Gastroesophageal sphincter (tissue), 3 donors: ENCODE data around the gene CADM1.

Experiments used
- EP300 ChIP-seq: sonication (generic); formaldehyde crosslinking; IDR thresholded peaks from one replicate; pipeline ENCODE4 v1.6.1; 2017; ENCODE audit warnings: antibody characterized with exemption, mild to moderate bottlenecking
- POLR2A ChIP-seq, 2 donors: fragments of 450-650 bp; IDR thresholded peaks; one replicate each; pipeline ENCODE4 v1.6.1; 2017; ENCODE audit warnings: antibody characterized with exemption in 2 of 2, mild to moderate bottlenecking in 2 of 2, moderate library complexity in 1 of 2
- POLR2AphosphoS5 ChIP-seq: sonication (generic); formaldehyde crosslinking; IDR thresholded peaks from one replicate; pipeline ENCODE4 v1.6.1; 2017; ENCODE audit warnings: antibody characterized with exemption
- TF ChIP-seq, protein P1 (sequence below), 4 experiments: fragments of 200-600 bp in 2 of 4; fragments of 450-650 bp in 2 of 4; sonication (generic) in 1 of 4; IDR thresholded peaks; one replicate each; pipeline ENCODE4 v1.5.1; 2017 to 2019; ENCODE audit warnings: antibody characterized with exemption in 4 of 4, mild to moderate bottlenecking in 2 of 4, moderate library complexity in 2 of 4

DNA sequence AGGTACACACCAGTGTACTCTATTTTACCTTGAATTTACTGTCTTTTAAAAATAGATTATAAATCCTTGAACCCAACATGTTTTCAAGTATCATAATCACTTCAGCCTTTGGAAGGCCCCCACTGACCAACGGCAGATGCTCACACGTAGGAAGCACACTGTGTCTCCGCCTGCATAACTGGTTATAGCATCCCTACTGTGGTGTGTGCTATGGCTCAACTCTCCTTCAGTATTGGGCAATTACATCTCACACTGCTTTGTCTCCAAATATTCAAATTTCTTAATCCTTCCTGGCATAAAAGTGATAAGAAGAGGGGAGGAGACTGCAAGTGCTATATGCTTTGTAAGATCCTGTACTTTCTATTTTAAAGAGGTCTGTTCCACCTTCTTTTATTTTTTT is 165.7 kb downstream of the CADM1 start:
- TF ChIP-seq, protein P1, sequence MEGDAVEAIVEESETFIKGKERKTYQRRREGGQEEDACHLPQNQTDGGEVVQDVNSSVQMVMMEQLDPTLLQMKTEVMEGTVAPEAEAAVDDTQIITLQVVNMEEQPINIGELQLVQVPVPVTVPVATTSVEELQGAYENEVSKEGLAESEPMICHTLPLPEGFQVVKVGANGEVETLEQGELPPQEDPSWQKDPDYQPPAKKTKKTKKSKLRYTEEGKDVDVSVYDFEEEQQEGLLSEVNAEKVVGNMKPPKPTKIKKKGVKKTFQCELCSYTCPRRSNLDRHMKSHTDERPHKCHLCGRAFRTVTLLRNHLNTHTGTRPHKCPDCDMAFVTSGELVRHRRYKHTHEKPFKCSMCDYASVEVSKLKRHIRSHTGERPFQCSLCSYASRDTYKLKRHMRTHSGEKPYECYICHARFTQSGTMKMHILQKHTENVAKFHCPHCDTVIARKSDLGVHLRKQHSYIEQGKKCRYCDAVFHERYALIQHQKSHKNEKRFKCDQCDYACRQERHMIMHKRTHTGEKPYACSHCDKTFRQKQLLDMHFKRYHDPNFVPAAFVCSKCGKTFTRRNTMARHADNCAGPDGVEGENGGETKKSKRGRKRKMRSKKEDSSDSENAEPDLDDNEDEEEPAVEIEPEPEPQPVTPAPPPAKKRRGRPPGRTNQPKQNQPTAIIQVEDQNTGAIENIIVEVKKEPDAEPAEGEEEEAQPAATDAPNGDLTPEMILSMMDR (IDR thresholded peaks at IDR 0.05): no peak
- TF ChIP-seq POLR2A (IDR thresholded peaks at IDR 0.05) (no peak), POLR2AphosphoS5 (no peak), EP300 (no peak)
